Fibroblast of mammary gland (primary cell): Measurements from ENCODE around the gene TMEM185B.

Experiments used
- DNase-seq: peaks from one replicate; pipeline ENCODE4 v3.0.0-alpha.2; 2010; ENCODE audit warnings: low read depth
- H3K4me3 ChIP-seq: 2 replicates; pipeline ENCODE4 v1.5.1; 2011; ENCODE audit warnings: low read depth, mild to moderate bottlenecking, low read length, moderate library complexity; ENCODE audit not compliant: control insufficient read depth
- CTCF ChIP-seq: conservative IDR thresholded peaks from 2 replicates; pipeline ENCODE4 v1.5.1; 2011; ENCODE audit warnings: low read depth, low read length, inconsistent platforms; ENCODE audit not compliant: control insufficient read depth, insufficient read depth

TMEM185B gene

DNA sequence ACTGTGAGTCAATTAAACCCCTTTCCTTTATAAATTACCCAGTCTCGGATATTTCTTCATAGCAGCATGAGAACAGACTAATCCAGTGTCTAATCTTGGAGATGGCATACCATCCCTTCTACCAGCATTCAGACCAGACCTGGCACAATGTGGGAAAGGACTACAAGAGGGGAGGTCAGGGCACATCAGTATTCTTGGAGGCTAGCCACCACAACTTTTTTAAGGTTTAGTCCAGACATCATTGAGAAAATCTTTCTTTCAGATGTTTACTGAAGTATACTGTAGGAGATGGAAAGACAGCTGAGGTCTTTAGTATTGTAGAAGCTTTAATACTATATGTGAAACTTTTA, 33.4 kb upstream of the TMEM185B start:
- TF ChIP-seq CTCF = no peak
- H3K4me3 ChIP-seq = no peak overlapping the region
- DNase-seq = no peak

GRCh38 chr2:120255986-120256650, 32.9 kb upstream of the TMEM185B start:
- no peak for TF ChIP-seq CTCF
- DNase-seq = no peak
- H3K4me3 ChIP-seq = no peak overlapping the region

GRCh38 chr2:120255071-120255470, 31.9 kb upstream of the TMEM185B start:
- no peak overlapping the region for H3K4me3 ChIP-seq
- DNase-seq = no peak
- no peak for TF ChIP-seq CTCF

GRCh38 chr2:120254178-120254577, 31.0 kb upstream of the TMEM185B start:
- DNase-seq = no peak
- TF ChIP-seq CTCF = no peak
- H3K4me3 ChIP-seq = peak overlapping the region; percentile 93

GRCh38 chr2:120253021-120253882, 30.1 kb upstream of the TMEM185B start:
- peak; percentile 83 for DNase-seq
- TF ChIP-seq CTCF = peak; percentile 29
- H3K4me3 ChIP-seq = peak overlapping the region; percentile 93

DNA sequence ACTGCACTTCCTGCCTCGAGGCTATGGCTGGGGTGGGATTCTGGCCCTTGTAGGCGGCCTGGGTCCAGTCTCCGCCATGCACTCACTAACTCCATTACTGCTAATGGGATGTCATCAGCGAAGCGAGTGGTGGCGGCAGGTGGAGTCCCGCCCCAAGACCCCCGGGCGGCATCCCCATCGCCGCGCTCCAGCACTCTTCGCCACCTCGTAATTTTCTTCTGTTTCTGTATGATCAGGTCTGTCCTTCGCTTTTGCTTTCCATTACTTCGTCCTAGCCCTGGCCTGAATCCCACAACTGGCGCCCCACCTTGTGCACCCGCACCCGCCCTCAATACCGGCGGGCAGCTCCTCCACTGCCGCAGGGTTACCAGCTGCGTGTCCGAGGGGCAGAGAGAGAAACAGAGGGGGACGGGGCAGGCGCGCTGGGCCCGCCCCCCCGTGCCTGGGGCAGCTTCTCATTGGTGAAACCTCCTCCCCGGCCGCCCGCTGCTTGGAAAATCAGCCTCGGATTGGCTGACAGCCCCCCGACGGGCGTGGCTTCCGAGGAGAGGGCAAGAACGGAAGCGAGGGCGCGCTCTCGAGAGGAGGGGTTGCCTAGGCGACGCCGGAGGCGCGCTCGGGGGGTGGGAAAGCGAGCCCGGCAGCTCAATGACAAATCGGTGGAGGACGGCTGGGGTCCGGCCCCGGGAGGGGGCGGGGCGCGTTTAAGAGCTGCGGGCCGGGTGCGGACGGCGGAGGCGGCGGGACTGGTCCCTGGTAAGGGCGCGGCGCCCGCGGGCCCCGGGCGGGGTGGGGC, 29.2 kb upstream of the TMEM185B start, which contains the start of gene RALB:
Gene RALB (plus strand): TSS at position 628 of the 796 bp plus-strand sequence. CDS start 25,813 bp downstream, outside the sequence.
- DNase-seq = peak; percentile 97
- TF ChIP-seq CTCF = no peak
- H3K4me3 ChIP-seq = peak within 1 kb of the TSS; percentile 93
